Measurements from ENCODE around the gene SLC13A2. TPM values are rescaled to one million over a fixed set of nuclear protein-coding genes. Genes with fewer than 3 reads are reported as not detected.

Gene SLC13A2
- total and polyA plus RNA-seq, 7 donors: 0.21 TPM; not detected in 6

GRCh38 chr17:28523876-28524275 lies 50.4 kb downstream of the SLC13A2 start:
- 80 to 85% (median 85%) methylated on average over 15 of the region's 15 CpGs for WGBS, 3 donors
- no peaks in the 10 kb centered on the region for H3K9me3 ChIP-seq
- H3K4me3 ChIP-seq: no peak overlapping the region
- no peaks in the 10 kb centered on the region for H3K36me3 ChIP-seq (ENCODE audit: insufficient read depth in 1 of 2, low read depth in 1 of 2)
- ATAC-seq (no peak), DNase-seq (no peak)
- intact Hi-C loops (cut with DNase I): no loop called here
- H3K27ac ChIP-seq: no peak overlapping the region
- H3K4me1 ChIP-seq: no peaks in the 10 kb centered on the region
- no peaks in the 10 kb centered on the region for H3K27me3 ChIP-seq (ENCODE audit: insufficient read depth in 3 of 3, low read length in 2 of 3)
- no peak for TF ChIP-seq CTCF (IDR thresholded peaks at IDR 0.05)

- Histone ChIP-seq H3K4me1 (no peaks in the 10 kb centered on the region), H3K27me3 (ENCODE audit: insufficient read depth in 3 of 3, low read length in 2 of 3) (no peaks in the 10 kb centered on the region), H3K4me3 (no peak overlapping the region), H3K9me3 (no peaks in the 10 kb centered on the region), H3K36me3 (ENCODE audit: insufficient read depth in 1 of 2, low read depth in 1 of 2) (no peaks in the 10 kb centered on the region), H3K27ac (no peak overlapping the region)
- WGBS, 3 donors: 88 to 89% (median 89%) methylated on average over 25 of the region's 25 CpGs
- TF ChIP-seq CTCF (IDR thresholded peaks at IDR 0.05): no peak
- ATAC-seq: no peak
- intact Hi-C loops (cut with DNase I): no loop called here
- DNase-seq: no peak
Measured at GRCh38 chr17:28524476-28525424, 51.3 kb downstream of the SLC13A2 start.

- no peak overlapping the region for H3K4me3 ChIP-seq
- no peak for TF ChIP-seq CTCF (IDR thresholded peaks at IDR 0.05)
- H3K4me1 ChIP-seq: no peaks in the 10 kb centered on the region
- DNase-seq (no peak), ATAC-seq (no peak)
- H3K36me3 ChIP-seq (ENCODE audit: insufficient read depth in 1 of 2, low read depth in 1 of 2): no peaks in the 10 kb centered on the region
- 57 to 65% (median 61%) methylated on average over 8 of the region's 8 CpGs for WGBS, 3 donors
- H3K9me3 ChIP-seq: no peaks in the 10 kb centered on the region
- peaks cover 0 to 7% (median 3%) of the 10 kb centered on the region in 3 donors for H3K27me3 ChIP-seq (ENCODE audit: insufficient read depth in 3 of 3, low read length in 2 of 3)
- no peak overlapping the region for H3K27ac ChIP-seq
- intact Hi-C loops (cut with DNase I): no loop called here
Measured at GRCh38 chr17:28526381-28526780, 52.9 kb downstream of the SLC13A2 start.

GRCh38 chr17:28527181-28527681 lies 53.8 kb downstream of the SLC13A2 start:
- no peak overlapping the region for H3K4me3 ChIP-seq
- DNase-seq (no peak), ATAC-seq (no peak)
- no peak for TF ChIP-seq CTCF (IDR thresholded peaks at IDR 0.05)
- H3K4me1 ChIP-seq: no peaks in the 10 kb centered on the region
- H3K27ac ChIP-seq: no peak overlapping the region
- 95 to 100% (median 96%) methylated on average over 2 of the region's 2 CpGs for WGBS, 3 donors
- H3K9me3 ChIP-seq: no peaks in the 10 kb centered on the region
- no peaks in the 10 kb centered on the region for H3K36me3 ChIP-seq (ENCODE audit: insufficient read depth in 1 of 2, low read depth in 1 of 2)
- H3K27me3 ChIP-seq (ENCODE audit: insufficient read depth in 3 of 3, low read length in 2 of 3): peaks cover 0 to 12% (median 3%) of the 10 kb centered on the region in 3 donors
- intact Hi-C loops (cut with DNase I): no loop called here
